ENCODE measurements around the gene SPA17. TPM values are rescaled to one million over a fixed set of nuclear protein-coding genes. Genes with fewer than 3 reads are reported as not detected.

SPA17 gene
- total RNA-seq, 1 donor from 2014 or later, result 13.4 TPM

DNA sequence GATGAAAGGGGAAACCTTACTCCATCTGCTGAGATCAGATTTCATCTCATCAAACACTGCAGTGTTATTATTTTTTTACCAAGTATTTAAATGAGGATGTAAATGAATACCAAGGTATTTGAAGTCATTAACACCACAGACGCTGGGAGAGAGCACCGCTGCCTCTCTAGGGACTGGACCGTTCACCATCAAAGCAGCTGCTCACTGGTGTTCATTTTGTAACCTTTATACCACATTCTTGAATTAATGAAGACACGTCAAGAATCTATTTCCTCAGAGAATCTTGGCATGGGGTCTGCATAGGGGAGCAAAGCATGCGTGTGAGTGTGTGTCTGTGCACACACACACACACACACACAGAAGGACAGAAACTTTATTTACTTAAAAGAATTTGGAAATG is 15.8 kb upstream of the SPA17 start:
- Mint-ChIP-seq H3K4me3 (no peak overlapping the region), H3K27ac (no peak overlapping the region), H3K9me3 (no peaks in the 10 kb centered on the region), H3K4me1 (ENCODE audit: unreplicated experiment) (peaks cover 20% of the 10 kb centered on the region), H3K27me3 (no peaks in the 10 kb centered on the region), H3K36me3 (peaks cover 4% of the 10 kb centered on the region)
- TF ChIP-seq, protein P1, sequence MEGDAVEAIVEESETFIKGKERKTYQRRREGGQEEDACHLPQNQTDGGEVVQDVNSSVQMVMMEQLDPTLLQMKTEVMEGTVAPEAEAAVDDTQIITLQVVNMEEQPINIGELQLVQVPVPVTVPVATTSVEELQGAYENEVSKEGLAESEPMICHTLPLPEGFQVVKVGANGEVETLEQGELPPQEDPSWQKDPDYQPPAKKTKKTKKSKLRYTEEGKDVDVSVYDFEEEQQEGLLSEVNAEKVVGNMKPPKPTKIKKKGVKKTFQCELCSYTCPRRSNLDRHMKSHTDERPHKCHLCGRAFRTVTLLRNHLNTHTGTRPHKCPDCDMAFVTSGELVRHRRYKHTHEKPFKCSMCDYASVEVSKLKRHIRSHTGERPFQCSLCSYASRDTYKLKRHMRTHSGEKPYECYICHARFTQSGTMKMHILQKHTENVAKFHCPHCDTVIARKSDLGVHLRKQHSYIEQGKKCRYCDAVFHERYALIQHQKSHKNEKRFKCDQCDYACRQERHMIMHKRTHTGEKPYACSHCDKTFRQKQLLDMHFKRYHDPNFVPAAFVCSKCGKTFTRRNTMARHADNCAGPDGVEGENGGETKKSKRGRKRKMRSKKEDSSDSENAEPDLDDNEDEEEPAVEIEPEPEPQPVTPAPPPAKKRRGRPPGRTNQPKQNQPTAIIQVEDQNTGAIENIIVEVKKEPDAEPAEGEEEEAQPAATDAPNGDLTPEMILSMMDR (conservative IDR thresholded peaks at IDR 0.05), result no peak
- no peak for DNase-seq (ENCODE audit: extremely low spot score, unreplicated experiment)

DNA sequence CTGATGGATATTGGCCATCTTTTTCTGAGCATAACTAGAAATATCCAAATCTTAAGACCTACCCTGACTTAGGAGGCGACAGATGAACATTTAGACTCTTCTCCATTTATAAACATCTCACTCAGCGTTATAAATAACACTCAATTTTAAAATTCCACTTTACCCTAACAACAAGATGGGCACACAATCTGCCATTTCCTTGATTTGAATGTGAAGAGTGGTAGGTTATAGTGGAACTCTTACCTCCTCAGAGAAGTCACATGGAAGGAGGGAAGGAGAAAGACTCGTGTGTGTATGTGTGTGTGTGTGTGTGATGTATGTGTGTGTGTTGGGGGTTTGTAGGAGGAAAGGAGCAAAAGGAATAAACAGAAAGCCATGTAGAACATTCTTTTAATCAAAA is 15.2 kb upstream of the SPA17 start:
- Mint-ChIP-seq H3K27me3 (no peaks in the 10 kb centered on the region), H3K27ac (no peak overlapping the region), H3K36me3 (peaks cover 4% of the 10 kb centered on the region), H3K4me3 (no peak overlapping the region), H3K9me3 (no peaks in the 10 kb centered on the region), H3K4me1 (ENCODE audit: unreplicated experiment) (peaks cover 20% of the 10 kb centered on the region)
- TF ChIP-seq, protein P1 (conservative IDR thresholded peaks at IDR 0.05), result no peak
- no peak for DNase-seq (ENCODE audit: extremely low spot score, unreplicated experiment)

DNA sequence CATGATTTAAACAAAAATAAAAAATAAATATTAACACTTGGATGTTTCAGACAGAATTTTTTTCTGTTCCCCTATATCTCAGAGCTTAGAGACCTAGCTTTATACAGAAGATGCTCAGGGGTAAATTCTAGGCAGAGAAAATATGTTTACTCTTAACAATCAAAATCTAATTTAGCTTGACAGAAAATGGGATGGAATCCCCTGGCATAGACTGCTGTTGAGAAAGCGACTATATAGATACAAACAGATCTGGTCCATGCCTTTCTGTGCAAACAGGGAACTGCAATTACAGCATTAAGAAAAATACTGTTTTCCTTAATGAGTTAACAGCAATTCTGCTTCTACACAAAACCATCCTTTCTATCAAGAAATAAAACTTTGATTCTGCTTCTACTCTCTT is 14.7 kb upstream of the SPA17 start:
- TF ChIP-seq, protein P1 (conservative IDR thresholded peaks at IDR 0.05), result no peak
- peaks cover 20% of the 10 kb centered on the region for H3K4me1 Mint-ChIP-seq (ENCODE audit: unreplicated experiment)
- H3K4me3 Mint-ChIP-seq, result no peak overlapping the region
- no peak overlapping the region for H3K27ac Mint-ChIP-seq
- peaks cover 4% of the 10 kb centered on the region for H3K36me3 Mint-ChIP-seq
- no peaks in the 10 kb centered on the region for H3K27me3 Mint-ChIP-seq
- no peaks in the 10 kb centered on the region for H3K9me3 Mint-ChIP-seq
- no peak for DNase-seq (ENCODE audit: extremely low spot score, unreplicated experiment)

DNA sequence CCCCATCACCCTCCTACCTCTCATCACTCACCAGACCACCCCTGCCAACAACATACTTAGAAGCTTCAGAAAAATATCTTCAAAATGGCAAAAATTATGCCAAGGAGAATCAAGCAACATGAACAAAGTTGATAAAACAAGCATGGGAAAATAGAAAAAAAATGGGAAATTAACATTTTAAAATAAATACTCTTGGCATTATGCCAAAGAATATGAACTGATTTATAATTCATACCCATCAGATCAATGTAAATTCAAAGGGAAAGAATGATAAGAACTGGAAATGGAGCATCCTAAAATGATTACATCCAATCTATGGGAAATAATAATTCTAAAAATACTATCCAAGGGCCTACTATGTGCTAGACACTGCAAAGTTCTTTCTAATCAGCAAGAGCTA is 12.2 kb upstream of the SPA17 start:
- no peak for DNase-seq (ENCODE audit: extremely low spot score, unreplicated experiment)
- Mint-ChIP-seq H3K4me1 (ENCODE audit: unreplicated experiment) (peaks cover 20% of the 10 kb centered on the region), H3K4me3 (no peak overlapping the region), H3K27ac (no peak overlapping the region), H3K9me3 (no peaks in the 10 kb centered on the region), H3K27me3 (no peaks in the 10 kb centered on the region), H3K36me3 (peaks cover 11% of the 10 kb centered on the region)
- TF ChIP-seq, protein P1 (conservative IDR thresholded peaks at IDR 0.05), result no peak

DNA sequence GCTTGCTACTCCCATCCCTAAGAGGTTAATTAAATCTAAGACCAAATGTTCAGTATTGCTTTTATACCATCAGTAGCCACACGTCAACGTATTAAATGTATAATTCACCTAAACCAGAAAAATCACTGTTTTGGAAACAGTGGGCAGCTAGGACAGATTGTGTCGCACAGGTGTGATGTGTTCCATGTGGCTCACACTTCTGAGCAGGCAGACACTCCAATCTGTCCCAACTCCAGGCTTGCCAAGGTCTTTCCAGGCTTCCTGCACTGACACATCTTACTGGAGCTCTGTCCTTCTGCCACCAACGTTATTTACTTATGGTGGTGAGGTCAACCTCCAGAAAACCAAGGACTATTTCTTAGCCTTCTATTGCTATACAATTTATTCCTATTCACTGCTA is 11.6 kb upstream of the SPA17 start:
- Mint-ChIP-seq H3K9me3 (no peaks in the 10 kb centered on the region), H3K27ac (no peak overlapping the region), H3K4me3 (no peak overlapping the region), H3K4me1 (ENCODE audit: unreplicated experiment) (peaks cover 16% of the 10 kb centered on the region), H3K27me3 (no peaks in the 10 kb centered on the region), H3K36me3 (peaks cover 11% of the 10 kb centered on the region)
- DNase-seq (ENCODE audit: extremely low spot score, unreplicated experiment), result no peak
- TF ChIP-seq, protein P1 (conservative IDR thresholded peaks at IDR 0.05), result no peak

DNA sequence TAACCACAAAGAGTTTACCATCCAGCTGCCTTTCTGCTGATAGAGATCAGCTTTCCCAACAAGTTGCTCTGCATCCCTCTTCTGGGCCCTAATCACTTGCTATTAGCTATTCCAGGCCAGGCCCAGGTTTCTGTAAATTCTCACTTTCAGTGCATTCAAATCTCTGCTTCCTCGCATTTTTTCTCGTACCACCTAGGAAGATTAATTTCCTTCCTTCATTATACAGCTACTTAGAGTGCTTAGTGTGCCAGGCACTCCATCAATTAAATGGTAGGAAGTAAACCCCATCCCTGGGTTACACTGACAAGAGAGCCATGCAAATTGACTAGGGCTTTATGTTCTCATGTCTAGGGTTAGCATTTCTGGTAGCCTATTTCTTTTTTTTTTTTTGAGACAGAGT is 9.8 kb upstream of the SPA17 start:
- H3K9me3 Mint-ChIP-seq, result no peaks in the 10 kb centered on the region
- TF ChIP-seq, protein P1 (conservative IDR thresholded peaks at IDR 0.05), result no peak
- DNase-seq (ENCODE audit: extremely low spot score, unreplicated experiment), result no peak
- H3K27me3 Mint-ChIP-seq, result no peaks in the 10 kb centered on the region
- no peaks in the 10 kb centered on the region for H3K4me1 Mint-ChIP-seq (ENCODE audit: unreplicated experiment)
- no peak overlapping the region for H3K27ac Mint-ChIP-seq
- H3K4me3 Mint-ChIP-seq, result no peak overlapping the region
- peaks cover 11% of the 10 kb centered on the region for H3K36me3 Mint-ChIP-seq

Measured in type B pancreatic cell (in vitro differentiated cells).